Sigmoid colon (tissue), 7 donors: Measurements from ENCODE around the gene CCDC159. TPM values are rescaled to one million over a fixed set of nuclear protein-coding genes. Genes with fewer than 3 reads are reported as not detected.
"Not testable (repeated sequence)": the region's sequence is repeated elsewhere in the genome, so short reads cannot be mapped to it uniquely, and the experiment has no call there.

Experiments
- DNase-seq: peaks from one replicate; pipeline ENCODE4 v3.0.0-alpha.2; 2019
- H3K27ac ChIP-seq, 4 donors: fragments of 200-600 bp; sonication (generic); one replicate each; pipeline ENCODE4 v1.5.1; 2016 to 2019; ENCODE audit warnings: mild to moderate bottlenecking in 1 of 4
- H3K27me3 ChIP-seq, 3 donors: fragments of 200-600 bp; sonication (generic); one replicate each; pipeline ENCODE4 v1.5.1; 2019; ENCODE audit warnings: mild to moderate bottlenecking in 1 of 3
- H3K36me3 ChIP-seq, 4 donors: fragments of 200-600 bp; sonication (generic); one replicate each; pipeline ENCODE4 v1.5.1; 2016 to 2019
- H3K4me1 ChIP-seq, 4 donors: fragments of 200-600 bp; sonication (generic); one replicate each; pipeline ENCODE4 v1.5.1; 2017 to 2019
- H3K4me3 ChIP-seq, 4 donors: fragments of 200-600 bp; sonication (generic); one replicate each; pipeline ENCODE4 v1.5.1; 2017 to 2019; ENCODE audit warnings: mild to moderate bottlenecking in 2 of 4, moderate library complexity in 1 of 4
- H3K9me3 ChIP-seq, 4 donors: fragments of 200-600 bp in 3 of 4; sonication (generic) in 3 of 4; one replicate each; pipeline versions ENCODE4 v1.5.1 to v1.6.1; 2013 to 2019
- CTCF ChIP-seq, 4 experiments: fragments of 450-650 bp in 3 of 4; fragments of 200-600 bp in 1 of 4; IDR thresholded peaks; one replicate each; pipeline ENCODE4 v1.5.1; 2016 to 2019; ENCODE audit warnings: antibody characterized with exemption in 4 of 4, mild to moderate bottlenecking in 3 of 4, moderate library complexity in 2 of 4
- EP300 ChIP-seq, 4 donors: sonication (generic); formaldehyde crosslinking; IDR thresholded peaks; one replicate each; pipeline ENCODE4 v1.6.1; 2017; ENCODE audit warnings: antibody characterized with exemption in 4 of 4
- POLR2A ChIP-seq, 2 donors: fragments of 450-650 bp; IDR thresholded peaks; one replicate each; pipeline ENCODE4 v1.6.1; 2016; ENCODE audit warnings: antibody characterized with exemption in 2 of 2, mild to moderate bottlenecking in 2 of 2, moderate library complexity in 2 of 2
- POLR2AphosphoS5 ChIP-seq, 4 donors: sonication (generic); formaldehyde crosslinking; IDR thresholded peaks; one replicate each; pipeline ENCODE4 v1.6.1; 2017; ENCODE audit warnings: antibody characterized with exemption in 4 of 4
- WGBS, 2 donors: extraction: QIAGEN DNeasy Blood & Tissue Kit; methylation state at CpG; one replicate each; pipeline ENCODE4 v1.1.7; 2013; 5-methylcytosine and 5-hydroxymethylcytosine counted together
- intact Hi-C: fragments of 100-400 bp; cut with DNase I; formaldehyde crosslinking; loops from one replicate; pipeline ENCODE4 v1.15.1; 2023
- polyA plus RNA-seq, 3 donors: library from polyadenylated mRNA; stranded (reverse); fragments of 200-250 nt; gene quantifications; one replicate each; pipeline ENCODE4 v1.2.3, GENCODE V29; 2013
- total RNA-seq, 4 donors: library from RNA; depleted of rRNA; stranded (reverse); fragments of >200 nt; gene quantifications; one replicate each; pipeline ENCODE4 v1.1.0, GENCODE V29; 2016
- donor health status: healthy with polysubstance abuse.
- donor health status: Bipolar disorder and iron deficiency.
- donor health status: healthy.

CCDC159 gene
- total and polyA plus RNA-seq, 7 donors, result 11.6 to 42.4 (median 19.6) TPM

- no peaks in the 10 kb centered on the region for H3K4me1 ChIP-seq
- intact Hi-C loops, result no loop called here
- H3K9me3 ChIP-seq, result no peaks in the 10 kb centered on the region
- no peak overlapping the region for H3K4me3 ChIP-seq
- DNase-seq, result no peak
- H3K36me3 ChIP-seq, result no peaks in the 10 kb centered on the region
- no peak overlapping the region for H3K27ac ChIP-seq
- TF ChIP-seq POLR2AphosphoS5 (IDR thresholded peaks at IDR 0.05), result no peak
- TF ChIP-seq POLR2A (IDR thresholded peaks at IDR 0.05), result no peak
- no peak for TF ChIP-seq EP300 (IDR thresholded peaks at IDR 0.05)
- no peak for TF ChIP-seq CTCF (IDR thresholded peaks at IDR 0.05)
- no peaks in the 10 kb centered on the region for H3K27me3 ChIP-seq
- WGBS, 2 donors, result 75 to 82% methylated on average over 9 of the region's 9 CpGs
Measured at GRCh38 chr19:11306337-11306736, 40.0 kb upstream of the CCDC159 start.

- H3K27me3 ChIP-seq, H3K36me3 ChIP-seq, H3K27ac ChIP-seq, intact Hi-C loops, H3K4me3 ChIP-seq, H3K9me3 ChIP-seq, DNase-seq: not testable (repeated sequence)
- peaks cover 0 to 24% (median 18%) of the 10 kb centered on the region in 4 donors for H3K4me1 ChIP-seq
- 63 to 80% methylated on average over 9 of the region's 9 CpGs for WGBS, 2 donors
Measured at GRCh38 chr19:11320278-11320995, 25.9 kb upstream of the CCDC159 start.

- intact Hi-C loops, result no loop called here
- Histone ChIP-seq H3K27ac (no peak overlapping the region), H3K4me3 (no peak overlapping the region), H3K36me3 (peaks cover 0 to 12% (median under 1%) of the 10 kb centered on the region in 4 donors), H3K27me3 (peaks cover 0 to 4% (median 0%) of the 10 kb centered on the region in 3 donors), H3K4me1 (peaks cover 0 to 24% (median 18%) of the 10 kb centered on the region in 4 donors), H3K9me3 (no peaks in the 10 kb centered on the region)
- TF ChIP-seq CTCF (IDR thresholded peaks at IDR 0.05), result no peak
- TF ChIP-seq POLR2AphosphoS5 (IDR thresholded peaks at IDR 0.05), result no peak
- no peak for TF ChIP-seq POLR2A (IDR thresholded peaks at IDR 0.05)
- TF ChIP-seq EP300 (IDR thresholded peaks at IDR 0.05), result no peak
- no peak for DNase-seq
- 73 to 81% methylated on average over 14 of the region's 14 CpGs for WGBS, 2 donors
Measured at GRCh38 chr19:11321191-11322126, 24.9 kb upstream of the CCDC159 start.

- 29 to 47% methylated on average over 7 of the region's 7 CpGs for WGBS, 2 donors
- Histone ChIP-seq H3K4me3 (no peak overlapping the region), H3K27ac (no peak overlapping the region), H3K27me3 (no peaks in the 10 kb centered on the region), H3K4me1 (peaks cover 0 to 24% (median 18%) of the 10 kb centered on the region in 4 donors), H3K36me3 (peaks cover 0 to 21% (median 8%) of the 10 kb centered on the region in 4 donors), H3K9me3 (no peaks in the 10 kb centered on the region)
- no peak for DNase-seq
- intact Hi-C loops, result no loop called here
- TF ChIP-seq CTCF (IDR thresholded peaks at IDR 0.05), result no peak
- TF ChIP-seq POLR2AphosphoS5 (IDR thresholded peaks at IDR 0.05), result no peak
- no peak for TF ChIP-seq POLR2A (IDR thresholded peaks at IDR 0.05)
- no peak for TF ChIP-seq EP300 (IDR thresholded peaks at IDR 0.05)
Measured at GRCh38 chr19:11322269-11323024, 23.9 kb upstream of the CCDC159 start.
